SK-N-SH (cell line): ENCODE measurements around the gene CASK. TPM values are rescaled to one million over a fixed set of nuclear protein-coding genes. Genes with fewer than 3 reads are reported as not detected.

Experiments used
- CTCF ChIA-PET: fragments of 300-600, 350-600 bp; formaldehyde crosslinking; extraction: SDS; loops from one replicate; lab custom pipeline; 2021; lab: Yijun Ruan, JAX
- POLR2A ChIA-PET: fragments of 350-600 bp; sonication (Branson Sonifier 250); formaldehyde crosslinking; extraction: SDS; loops from one replicate; lab custom pipeline; 2020; ENCODE audit warnings: antibody characterized with exemption, inconsistent platforms; lab: Yijun Ruan, JAX
- DNase-seq: peaks from one replicate; pipeline ENCODE4 v3.0.0; 2012
- H2AFZ ChIP-seq: fragments of 200-600 bp; sonication (generic); 2 replicates; pipeline ENCODE4 v1.8.1; 2016; ENCODE audit warnings: antibody characterized with exemption, mild to moderate bottlenecking, low read depth
- H3F3A ChIP-seq: fragments of 200-600 bp; sonication (generic); replicated peaks from 2 replicates; pipeline ENCODE3; 2016; ENCODE audit warnings: antibody characterized with exemption, mild to moderate bottlenecking; ENCODE audit not compliant: insufficient read depth
- H3K27ac ChIP-seq, 2 experiments: fragments of 200-500 bp in 1 of 2; fragments of 200-600 bp in 1 of 2; sonication (Bioruptor generic) in 1 of 2; sonication (generic), shearing (Covaris generic) in 1 of 2; 2 replicates each; pipeline versions ENCODE4 v1.5.1 to v1.6.1; 2014 to 2016; ENCODE audit warnings: low read depth in 2 of 2, inconsistent platforms in 1 of 2, low read length in 1 of 2, mild to moderate bottlenecking in 1 of 2, mixed read lengths in 1 of 2
- H3K27me3 ChIP-seq: fragments of 200-600 bp; sonication (generic), shearing (Covaris generic); 2 replicates; pipeline ENCODE4 v1.6.1; 2016; ENCODE audit warnings: mixed run types; ENCODE audit not compliant: insufficient read depth
- H3K36me3 ChIP-seq, 2 experiments: fragments of 200-500 bp in 1 of 2; fragments of 200-600 bp in 1 of 2; sonication (Bioruptor generic) in 1 of 2; sonication (generic) in 1 of 2; replicated peaks in 1 of 2; 2 replicates each; pipeline versions ENCODE3 to v1.5.1; 2014 to 2016; ENCODE audit warnings: low read length in 1 of 2, mild to moderate bottlenecking in 1 of 2; ENCODE audit not compliant: insufficient read depth in 2 of 2, control insufficient read depth in 1 of 2
- H3K4me1 ChIP-seq, 2 experiments: fragments of 200-500 bp in 1 of 2; fragments of 200-600 bp in 1 of 2; sonication (Bioruptor generic) in 1 of 2; sonication (generic), shearing (Covaris generic) in 1 of 2; 2 replicates each; pipeline versions ENCODE4 v1.5.1 to v1.6.1; 2014 to 2016; ENCODE audit warnings: low read depth in 1 of 2, low read length in 1 of 2, mixed run types in 1 of 2; ENCODE audit not compliant: insufficient read depth in 2 of 2, control insufficient read depth in 1 of 2
- H3K4me2 ChIP-seq: fragments of 200-600 bp; sonication (generic), shearing (Covaris generic); 2 replicates; pipeline ENCODE4 v1.6.1; 2017; ENCODE audit warnings: mixed run types
- H3K4me3 ChIP-seq, 2 experiments: fragments of 200-500 bp in 1 of 2; fragments of 200-600 bp in 1 of 2; sonication (Bioruptor generic) in 1 of 2; sonication (generic), shearing (Covaris generic) in 1 of 2; 2 replicates each; pipeline versions ENCODE4 v1.5.1 to v1.8.1; 2014 to 2016; ENCODE audit warnings: low read depth in 2 of 2, inconsistent platforms in 1 of 2, low read length in 1 of 2, mild to moderate bottlenecking in 1 of 2, mixed read lengths in 1 of 2, moderate library complexity in 1 of 2
- H3K79me2 ChIP-seq: fragments of 200-600 bp; sonication (generic); 2 replicates; pipeline ENCODE4 v1.8.1; 2017; ENCODE audit warnings: mild to moderate bottlenecking; ENCODE audit not compliant: insufficient read depth
- H3K9ac ChIP-seq: fragments of 200-600 bp; sonication (generic); 2 replicates; pipeline ENCODE4 v1.6.1; 2017; ENCODE audit warnings: mixed run types
- H3K9me2 ChIP-seq: fragments of 200-600 bp; sonication (generic); 2 replicates; pipeline ENCODE4 v1.6.1; 2017; ENCODE audit warnings: mixed run types
- H3K9me3 ChIP-seq: fragments of 200-600 bp; sonication (generic); 2 replicates; pipeline ENCODE4 v1.6.1; 2017; ENCODE audit warnings: mixed run types, mild to moderate bottlenecking, moderate library complexity
- H4K20me1 ChIP-seq: fragments of 200-600 bp; sonication (generic); 2 replicates; pipeline ENCODE4 v1.6.1; 2017; ENCODE audit warnings: mild to moderate bottlenecking, mixed run types; ENCODE audit not compliant: insufficient read depth
- ELF1 ChIP-seq: IDR thresholded peaks from 2 replicates; pipeline ENCODE4 v1.4.0; 2012
- EZH2phosphoT487 ChIP-seq: fragments of 200-600 bp; sonication (generic); IDR thresholded peaks from 2 replicates; pipeline ENCODE4 v1.6.1; 2017; ENCODE audit warnings: low read depth, mixed run types, mild to moderate bottlenecking, antibody characterized with exemption, moderate library complexity, borderline replicate concordance
- FOSL2 ChIP-seq: IDR thresholded peaks from 2 replicates; pipeline ENCODE4 v1.4.0; 2012; ENCODE audit warnings: low read depth, mild to moderate bottlenecking, moderate library complexity, borderline replicate concordance
- FOXJ3 ChIP-seq: sonication (generic); formaldehyde crosslinking; IDR thresholded peaks from 2 replicates; pipeline ENCODE4 v1.5.1; 2020; ENCODE audit warnings: mild to moderate bottlenecking, missing genetic modification reagents
- GATA2 ChIP-seq: sonication (generic); formaldehyde crosslinking; IDR thresholded peaks from 2 replicates; pipeline ENCODE4 v1.5.0; 2020; ENCODE audit warnings: mild to moderate bottlenecking, missing genetic modification reagents
- NFIC ChIP-seq: IDR thresholded peaks from 2 replicates; pipeline ENCODE4 v1.4.0; 2012; ENCODE audit warnings: borderline replicate concordance
- POLR2AphosphoS5 ChIP-seq: IDR thresholded peaks from 2 replicates; pipeline ENCODE4 v1.6.1; 2012; ENCODE audit warnings: low read depth, low read length
- RCOR1 ChIP-seq: fragments of 150-350 bp; IDR thresholded peaks from 2 replicates; pipeline ENCODE4 v1.6.1; 2017; ENCODE audit warnings: antibody characterized with exemption, low read length
- RFX5 ChIP-seq: IDR thresholded peaks from 2 replicates; pipeline ENCODE4 v1.6.1; 2012; ENCODE audit warnings: mild to moderate bottlenecking, improper control_type of control experiment, low read length
- SMC3 ChIP-seq: IDR thresholded peaks from 2 replicates; pipeline ENCODE4 v1.6.1; 2012; ENCODE audit warnings: low read depth, low read length, improper control_type of control experiment
- TCF12 ChIP-seq: IDR thresholded peaks from 2 replicates; pipeline ENCODE4 v1.4.0; 2012
- TEAD4 ChIP-seq: IDR thresholded peaks from 2 replicates; pipeline ENCODE4 v1.4.0; 2012; ENCODE audit warnings: mild to moderate bottlenecking, borderline replicate concordance; ENCODE audit not compliant: insufficient read depth
- YY1 ChIP-seq: IDR thresholded peaks from 2 replicates; pipeline ENCODE4 v1.4.0; 2012; ENCODE audit warnings: low read depth, mild to moderate bottlenecking
- WGBS: methylation state at CpG from one replicate; pipeline ENCODE4 v1.1.6; 2017; ENCODE audit warnings: low lambda C conversion rate; 5-methylcytosine and 5-hydroxymethylcytosine counted together
- polyA plus RNA-seq, 3 experiments: library from polyadenylated mRNA; depleted of rRNA; stranded (reverse); fragments of >200 nt; gene quantifications; 2 replicates each; pipeline ENCODE4 v1.2.3, GENCODE V29; 2012
- TF ChIP-seq, protein P1 (sequence below): fragments of 150-350 bp; IDR thresholded peaks from 2 replicates; pipeline ENCODE4 v1.6.1; 2017; ENCODE audit warnings: antibody characterized with exemption, low read length, low read depth, borderline replicate concordance
- TF ChIP-seq, protein P2 (sequence below): IDR thresholded peaks from 2 replicates; pipeline ENCODE4 v1.4.0; 2012; ENCODE audit warnings: low read depth, borderline replicate concordance

Gene CASK
- polyA plus RNA-seq, 1 of the 3 experiments (the other 2 are of a cell fraction), result 7.0 TPM

DNA sequence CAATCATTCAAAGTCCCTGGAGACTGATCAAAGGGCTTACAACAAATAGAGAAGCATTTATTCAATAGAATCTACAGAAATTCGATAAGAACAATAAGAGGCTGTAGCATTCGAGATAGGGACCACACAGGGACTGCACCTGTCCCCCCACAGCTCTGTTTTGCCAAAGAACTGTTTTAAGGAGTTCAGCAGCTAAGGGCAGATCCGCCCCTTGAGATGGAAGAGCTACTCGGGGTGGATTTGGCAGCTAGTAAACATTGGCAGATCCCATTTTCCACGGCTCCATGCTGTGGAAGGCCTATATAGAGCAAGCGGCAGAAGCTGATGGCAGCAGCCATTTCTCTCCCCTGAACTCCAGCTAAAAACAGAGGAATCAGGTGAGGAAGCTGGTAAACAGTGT is 123.7 kb downstream of the CASK start (continued):
- TF ChIP-seq FOXJ3 (CRISPR knock-in tag) (no peak), NFIC (no peak), FOSL2 (no peak), RCOR1 (no peak), ELF1 (no peak), SMC3 (no peak), EZH2phosphoT487 (no peak)
- TF ChIP-seq, protein P1, sequence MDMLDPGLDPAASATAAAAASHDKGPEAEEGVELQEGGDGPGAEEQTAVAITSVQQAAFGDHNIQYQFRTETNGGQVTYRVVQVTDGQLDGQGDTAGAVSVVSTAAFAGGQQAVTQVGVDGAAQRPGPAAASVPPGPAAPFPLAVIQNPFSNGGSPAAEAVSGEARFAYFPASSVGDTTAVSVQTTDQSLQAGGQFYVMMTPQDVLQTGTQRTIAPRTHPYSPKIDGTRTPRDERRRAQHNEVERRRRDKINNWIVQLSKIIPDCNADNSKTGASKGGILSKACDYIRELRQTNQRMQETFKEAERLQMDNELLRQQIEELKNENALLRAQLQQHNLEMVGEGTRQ, result no peak

DNA sequence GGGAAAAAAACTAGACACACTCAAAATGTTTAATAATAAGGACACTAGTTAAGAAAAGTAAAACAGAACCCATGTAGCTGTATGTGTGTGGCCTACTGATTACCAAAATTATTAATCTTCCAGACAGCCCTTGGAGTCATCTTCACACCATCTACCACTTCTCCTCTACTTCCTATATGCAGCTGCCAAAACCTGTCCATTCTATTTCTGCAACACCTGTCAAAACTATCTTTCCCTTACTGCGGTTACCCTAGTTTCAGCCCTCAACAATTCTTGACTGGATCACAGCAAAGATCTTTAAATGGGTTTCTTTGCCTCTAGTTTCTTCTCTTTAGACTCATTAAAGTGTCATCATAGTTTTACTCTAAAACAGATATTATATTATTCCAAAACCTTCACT is 126.8 kb downstream of the CASK start:
- no peak for DNase-seq
- CTCF ChIA-PET, result interaction anchor here (1.8 kb wide), 1 partner anchor 15 kb away, joined by 5 read pairs; no protein-coding TSS in a partner anchor
- TF ChIP-seq TCF12 (no peak), TEAD4 (no peak), FOSL2 (no peak), YY1 (no peak), RFX5 (no peak), GATA2 (CRISPR knock-in tag) (no peak), POLR2AphosphoS5 (no peak), NFIC (no peak)
- TF ChIP-seq, protein P2, sequence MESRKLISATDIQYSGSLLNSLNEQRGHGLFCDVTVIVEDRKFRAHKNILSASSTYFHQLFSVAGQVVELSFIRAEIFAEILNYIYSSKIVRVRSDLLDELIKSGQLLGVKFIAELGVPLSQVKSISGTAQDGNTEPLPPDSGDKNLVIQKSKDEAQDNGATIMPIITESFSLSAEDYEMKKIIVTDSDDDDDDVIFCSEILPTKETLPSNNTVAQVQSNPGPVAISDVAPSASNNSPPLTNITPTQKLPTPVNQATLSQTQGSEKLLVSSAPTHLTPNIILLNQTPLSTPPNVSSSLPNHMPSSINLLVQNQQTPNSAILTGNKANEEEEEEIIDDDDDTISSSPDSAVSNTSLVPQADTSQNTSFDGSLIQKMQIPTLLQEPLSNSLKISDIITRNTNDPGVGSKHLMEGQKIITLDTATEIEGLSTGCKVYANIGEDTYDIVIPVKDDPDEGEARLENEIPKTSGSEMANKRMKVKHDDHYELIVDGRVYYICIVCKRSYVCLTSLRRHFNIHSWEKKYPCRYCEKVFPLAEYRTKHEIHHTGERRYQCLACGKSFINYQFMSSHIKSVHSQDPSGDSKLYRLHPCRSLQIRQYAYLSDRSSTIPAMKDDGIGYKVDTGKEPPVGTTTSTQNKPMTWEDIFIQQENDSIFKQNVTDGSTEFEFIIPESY, result no peak
- Histone ChIP-seq H3K4me2 (no peak overlapping the region), H3K79me2 (no peaks in the 10 kb centered on the region), H3K4me1 (no peaks in the 10 kb centered on the region), H3K27me3 (no peaks in the 10 kb centered on the region), H3K4me3 (no peak overlapping the region), H4K20me1 (no peaks in the 10 kb centered on the region), H3K27ac (no peak overlapping the region), H3K9me3 (no peaks in the 10 kb centered on the region), H3K9ac (no peak overlapping the region), H3F3A (no peaks in the 10 kb centered on the region), H3K36me3 (no peaks in the 10 kb centered on the region), H2AFZ (no peak overlapping the region), H3K9me2 (no peaks in the 10 kb centered on the region)
- POLR2A ChIA-PET, result no interaction called here
- 53% methylated on average over 1 of the region's 1 CpG for WGBS
